RWPE2 (cell line): ENCODE measurements around the gene CRISPLD2.

ENCODE experiments used
- ATAC-seq: fragments of 200-7000 bp; cut with Tn5 transposase; 3 replicates; pipeline ENCODE4 v1.9.1; 2021; ENCODE audit warnings: low read depth
- DNase-seq: peaks from one replicate; pipeline ENCODE4 v3.0.0-alpha.2; 2020; ENCODE audit warnings: low spot score
- H3K27ac ChIP-seq: fragments of 450-650 bp; 2 replicates; pipeline ENCODE4 v1.5.1; 2017; ENCODE audit warnings: mild to moderate bottlenecking; ENCODE audit not compliant: poor library complexity, severe bottlenecking
- H3K27me3 ChIP-seq: fragments of 250-450 bp; sonication (Bioruptor Pico); 2 replicates; pipeline ENCODE4 v1.5.1; 2021; ENCODE audit warnings: mild to moderate bottlenecking, moderate library complexity; ENCODE audit not compliant: insufficient read depth, poor library complexity, severe bottlenecking
- H3K36me3 ChIP-seq: fragments of 250-450 bp; sonication (Bioruptor Pico); 2 replicates; pipeline ENCODE4 v1.5.1; 2020; ENCODE audit warnings: low read depth, mild to moderate bottlenecking, moderate library complexity
- H3K4me1 ChIP-seq: fragments of 250-450 bp; sonication (Bioruptor Pico); 2 replicates; pipeline ENCODE4 v1.5.1; 2021; ENCODE audit warnings: mild to moderate bottlenecking, moderate library complexity; ENCODE audit not compliant: insufficient read depth, poor library complexity, severe bottlenecking
- H3K4me3 ChIP-seq: fragments of 250-450 bp; sonication (Bioruptor Pico); 2 replicates; pipeline ENCODE4 v1.5.1; 2021; ENCODE audit warnings: mild to moderate bottlenecking, moderate library complexity; ENCODE audit not compliant: severe bottlenecking
- H3K9me3 ChIP-seq: fragments of 250-450 bp; sonication (Bioruptor Pico); 2 replicates; pipeline ENCODE4 v1.5.1; 2021; ENCODE audit warnings: mild to moderate bottlenecking, moderate library complexity; ENCODE audit not compliant: severe bottlenecking
- CTCF ChIP-seq: fragments of 450-650 bp; IDR thresholded peaks from one replicate; pipeline ENCODE4 v1.5.1; 2017; ENCODE audit warnings: mild to moderate bottlenecking, moderate library complexity; ENCODE audit not compliant: poor library complexity, severe bottlenecking

Gene CRISPLD2

GRCh38 chr16:84825896-84826557 is 6.2 kb downstream of the CRISPLD2 start:
- no peak overlapping the region for H3K4me3 ChIP-seq
- H3K36me3 ChIP-seq = no peaks in the 10 kb centered on the region
- DNase-seq (no peak), ATAC-seq (no peak)
- no peaks in the 10 kb centered on the region for H3K27me3 ChIP-seq
- H3K9me3 ChIP-seq = no peaks in the 10 kb centered on the region
- TF ChIP-seq CTCF = no peak
- no peak overlapping the region for H3K27ac ChIP-seq
- no peaks in the 10 kb centered on the region for H3K4me1 ChIP-seq

GRCh38 chr16:84826558-84826941 is 6.8 kb downstream of the CRISPLD2 start:
- ATAC-seq (no peak; the same call in 2 of the 3 replicates), DNase-seq (no peak)
- H3K27me3 ChIP-seq = no peaks in the 10 kb centered on the region

GRCh38 chr16:84827131-84827574 is 7.4 kb downstream of the CRISPLD2 start:
- TF ChIP-seq CTCF = no peak
- Histone ChIP-seq H3K9me3 (no peaks in the 10 kb centered on the region), H3K4me3 (no peak overlapping the region), H3K4me1 (no peaks in the 10 kb centered on the region), H3K27ac (no peak overlapping the region), H3K36me3 (no peaks in the 10 kb centered on the region), H3K27me3 (no peaks in the 10 kb centered on the region)
- DNase-seq = no peak
- no peak for ATAC-seq

More at GRCh38 chr16:84826558-84826941, 6.8 kb downstream of the CRISPLD2 start:
- no peaks in the 10 kb centered on the region for H3K36me3 ChIP-seq
- no peak for TF ChIP-seq CTCF
- no peaks in the 10 kb centered on the region for H3K4me1 ChIP-seq
- H3K27ac ChIP-seq = no peak overlapping the region
- H3K9me3 ChIP-seq = no peaks in the 10 kb centered on the region
- no peak overlapping the region for H3K4me3 ChIP-seq

- TF ChIP-seq CTCF = no peak
- Histone ChIP-seq H3K4me3 (no peak overlapping the region), H3K27ac (no peak overlapping the region), H3K4me1 (no peaks in the 10 kb centered on the region), H3K9me3 (no peaks in the 10 kb centered on the region), H3K27me3 (no peaks in the 10 kb centered on the region), H3K36me3 (no peaks in the 10 kb centered on the region)
- DNase-seq = no peak
- peak; percentile 36; the same call in 1 of the 3 replicates for ATAC-seq
Measured at GRCh38 chr16:84827897-84828296, 8.1 kb downstream of the CRISPLD2 start.

GRCh38 chr16:84828322-84828721 is 8.5 kb downstream of the CRISPLD2 start:
- no peak overlapping the region for H3K4me3 ChIP-seq
- no peak for DNase-seq
- TF ChIP-seq CTCF = no peak
- no peaks in the 10 kb centered on the region for H3K4me1 ChIP-seq
- no peak for ATAC-seq
- no peaks in the 10 kb centered on the region for H3K9me3 ChIP-seq
- H3K27ac ChIP-seq = no peak overlapping the region
- H3K36me3 ChIP-seq = no peaks in the 10 kb centered on the region
- no peaks in the 10 kb centered on the region for H3K27me3 ChIP-seq
